ENCODE measurements around the gene CNOT11.
"Not testable (repeated sequence)": the region's sequence is repeated elsewhere in the genome, so short reads cannot be mapped to it uniquely, and the experiment has no call there.

CNOT11 gene

DNA sequence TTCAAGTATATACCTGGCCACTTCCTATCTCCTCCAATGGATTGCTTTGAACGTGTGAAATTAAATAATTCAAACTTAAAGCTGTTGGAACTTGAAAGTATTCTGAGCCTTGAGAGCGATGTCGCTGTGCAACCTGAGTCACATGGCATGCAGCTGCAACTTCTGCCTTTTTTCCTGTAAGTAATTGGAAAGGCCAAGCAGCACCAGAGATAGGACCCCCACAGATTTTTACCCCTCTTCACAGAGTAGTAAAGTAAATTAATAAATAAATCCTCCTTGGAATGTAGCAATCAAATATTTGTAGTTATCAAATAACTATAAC lies 59.0 kb downstream of the CNOT11 start:
- FAIRE-seq = no peak

DNA sequence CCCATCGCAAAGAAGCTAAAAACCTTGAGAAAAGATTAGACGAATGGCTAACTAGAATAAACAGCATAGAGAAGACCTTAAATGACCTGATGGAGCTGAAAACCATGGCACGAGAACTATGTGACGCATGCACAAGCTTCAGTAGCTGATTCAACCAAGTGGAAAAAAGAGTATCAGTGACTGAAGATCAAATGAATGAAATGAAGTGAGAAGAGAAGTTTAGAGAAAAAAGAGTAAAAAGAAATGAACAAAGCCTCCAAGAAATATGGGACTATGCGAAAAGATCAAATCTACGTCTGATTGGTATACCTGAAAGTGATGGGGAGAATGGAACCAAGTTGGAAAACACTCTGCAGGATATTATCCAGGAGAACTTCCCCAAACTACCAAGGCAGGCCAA lies 63.9 kb downstream of the CNOT11 start:
- FAIRE-seq = not testable (repeated sequence)
